Activated CD4-positive, alpha-beta T cell treated with anti-CD3 and anti-CD28 coated beads, Interleukin-2, Interleukin-4, amounts not matched to agents 100 ng/mL and 50 ng/mL, durations not matched to agents 16 hours and 8 hours (primary cell): Measurements from ENCODE around the gene ATP2B3.

Experiments used
- DNase-seq: peaks from one replicate; pipeline ENCODE4 v3.0.0-alpha.2; 2020; ENCODE audit warnings: low spot score

ATP2B3 gene

DNA sequence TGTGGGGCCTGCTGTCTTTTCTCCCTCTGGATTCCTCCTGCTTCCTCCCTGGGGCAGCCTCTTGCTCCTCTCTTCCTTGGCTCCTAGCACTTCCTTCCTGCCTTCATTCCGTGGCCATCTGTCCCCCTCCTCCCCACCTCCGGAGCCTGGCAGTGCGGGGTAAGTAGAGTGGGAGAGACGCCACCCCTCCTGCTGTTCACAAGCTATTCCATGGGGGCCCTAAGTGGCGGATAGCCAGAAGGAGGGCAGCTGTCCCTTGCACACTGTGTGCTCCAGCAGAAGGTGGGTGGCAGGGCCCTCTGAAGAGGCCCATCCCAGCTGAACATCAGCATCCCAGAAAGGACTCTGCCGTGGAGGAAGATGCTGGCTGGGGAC lies 54.1 kb downstream of the ATP2B3 start:
- no peak for DNase-seq

DNA sequence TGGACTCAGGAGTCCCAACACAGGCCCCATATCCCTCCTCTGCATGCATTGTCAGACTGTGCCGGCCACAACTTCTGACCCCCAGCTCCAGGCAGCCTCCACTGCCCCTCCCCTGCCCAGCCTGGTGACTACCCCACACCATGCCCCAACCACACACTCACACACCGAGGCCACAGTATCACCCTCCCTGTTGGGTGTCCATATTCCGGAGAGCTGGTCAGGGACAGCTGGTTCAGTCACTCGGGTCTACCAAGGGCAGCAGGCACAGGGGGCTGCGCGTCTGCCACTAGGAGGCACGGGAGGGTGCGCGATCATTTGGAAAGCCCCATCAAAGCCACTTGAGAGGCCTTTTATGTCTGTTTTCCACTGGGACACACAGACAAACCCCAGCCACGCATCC lies 55.2 kb downstream of the ATP2B3 start:
- no peak for DNase-seq

DNA sequence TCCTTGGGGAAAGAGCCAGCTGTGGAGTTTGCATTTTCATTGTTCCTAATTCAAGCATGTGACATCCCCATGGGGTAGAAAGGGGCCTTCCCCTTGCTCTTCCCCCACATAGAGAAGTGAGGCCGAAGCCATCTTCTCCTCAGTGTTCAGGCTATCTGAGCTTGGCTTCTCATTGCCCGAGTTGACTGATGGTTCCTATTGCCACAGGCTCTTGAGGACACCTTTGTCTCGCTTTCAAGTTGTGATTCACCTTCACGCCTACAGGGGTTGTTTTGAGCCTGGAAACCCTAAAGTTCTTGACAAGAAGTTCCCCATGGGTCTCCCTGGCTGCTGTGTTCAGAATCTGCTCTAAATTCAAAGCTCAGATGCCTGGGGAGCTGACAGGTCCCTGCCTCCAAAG lies 56.5 kb downstream of the ATP2B3 start:
- DNase-seq: no peak

DNA sequence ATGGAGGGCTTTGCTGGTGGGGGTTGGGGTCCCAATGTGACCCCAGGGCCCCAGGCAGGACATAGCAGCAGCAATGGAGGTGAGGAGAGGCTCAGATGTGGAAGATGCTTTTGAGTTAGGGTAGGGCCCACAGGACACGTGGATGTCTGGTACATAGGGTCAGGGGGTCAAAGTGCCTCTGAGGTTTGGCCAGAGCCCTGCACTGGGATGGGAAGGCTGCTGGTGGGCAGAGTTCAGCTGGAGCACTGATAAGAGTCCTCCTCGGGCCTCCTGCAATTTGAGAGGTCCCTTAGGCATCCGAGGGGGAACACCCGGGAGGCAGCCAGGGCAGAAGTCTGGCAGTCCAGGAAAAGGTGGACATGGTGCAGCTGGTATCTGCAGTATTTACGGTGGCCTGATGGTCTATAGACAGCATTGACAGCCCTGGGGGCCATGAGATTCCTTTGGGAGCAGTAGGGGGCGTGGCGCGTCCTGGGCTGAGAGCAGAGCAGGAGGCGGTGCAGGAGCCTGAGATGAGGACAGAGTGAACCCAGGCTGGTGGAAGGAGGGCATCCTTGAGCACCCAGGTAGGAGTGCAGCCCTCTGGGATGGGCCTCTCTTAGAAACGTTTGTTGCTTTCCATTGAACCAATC lies 58.9 kb downstream of the ATP2B3 start:
- no peak for DNase-seq

DNA sequence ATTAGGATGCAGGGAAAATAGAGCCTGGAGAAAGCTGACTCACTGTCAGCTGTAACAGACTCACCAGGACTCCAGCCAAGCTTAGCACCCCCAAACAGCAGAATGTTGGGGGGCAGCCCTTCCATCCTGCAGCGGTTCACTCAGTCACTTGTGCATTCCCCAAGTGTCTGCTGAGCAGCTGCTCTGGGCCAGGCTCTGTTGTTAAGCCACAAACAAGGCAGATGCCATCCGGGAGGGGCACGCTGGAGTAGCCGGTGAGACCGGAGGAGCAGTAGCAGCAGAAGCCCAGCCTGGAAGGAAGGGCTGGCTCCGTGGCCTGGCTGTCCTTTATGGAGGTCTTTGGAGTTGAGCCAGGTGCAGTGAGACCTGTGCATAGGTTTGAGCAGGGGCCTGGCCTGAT lies 59.5 kb downstream of the ATP2B3 start:
- no peak for DNase-seq

DNA sequence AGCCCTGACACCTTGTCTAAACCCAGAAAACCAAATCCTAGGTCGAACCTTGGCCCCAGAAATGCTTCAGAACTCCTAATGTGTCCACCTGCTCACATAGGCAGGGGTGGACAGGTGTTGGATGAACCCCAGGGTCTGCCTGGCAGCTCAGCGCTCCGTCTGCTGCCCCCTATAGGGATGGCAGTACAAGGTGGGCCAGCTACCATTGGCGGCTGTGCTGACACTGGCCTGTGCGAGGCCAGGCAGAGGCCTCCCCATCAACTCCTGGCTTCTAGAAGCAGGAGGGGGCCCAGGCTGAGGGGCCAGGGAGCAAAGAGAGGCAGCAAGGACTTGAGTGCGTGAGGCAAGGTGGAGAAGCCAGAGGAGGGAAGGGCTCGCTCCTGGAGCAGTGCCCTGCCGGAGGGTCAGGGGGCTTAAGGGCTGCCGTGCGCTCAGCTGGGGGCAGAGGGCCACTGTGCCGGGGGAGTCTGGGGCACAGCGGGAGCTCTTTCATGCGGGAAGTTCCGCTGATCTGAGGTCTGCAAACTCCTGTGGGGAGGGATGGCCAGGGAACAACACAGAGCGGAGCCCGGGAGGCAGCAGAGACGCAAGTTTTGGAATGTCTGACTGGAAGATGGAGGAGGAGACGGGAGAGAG lies 60.9 kb downstream of the ATP2B3 start:
- DNase-seq: no peak

DNA sequence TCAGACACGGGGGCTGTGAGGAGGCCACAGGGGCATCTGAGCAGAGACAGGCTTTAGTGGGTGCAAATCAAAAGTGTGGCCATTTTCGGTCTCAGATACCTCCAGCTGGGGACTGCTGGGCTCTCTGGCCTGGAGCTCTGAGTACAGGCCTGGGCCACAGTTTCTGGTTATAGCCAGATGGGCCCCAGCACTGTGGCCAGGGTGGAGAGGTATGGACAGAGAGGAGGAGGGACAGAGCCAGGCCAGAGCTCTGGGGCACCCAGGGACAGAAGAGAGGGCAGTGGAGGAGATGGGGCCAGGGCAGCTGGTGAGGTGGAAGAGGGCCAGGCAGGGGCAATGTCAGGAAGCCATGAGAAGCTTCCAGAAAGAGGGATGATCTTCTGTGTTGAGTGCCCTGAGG lies 61.4 kb downstream of the ATP2B3 start:
- DNase-seq: no peak

DNA sequence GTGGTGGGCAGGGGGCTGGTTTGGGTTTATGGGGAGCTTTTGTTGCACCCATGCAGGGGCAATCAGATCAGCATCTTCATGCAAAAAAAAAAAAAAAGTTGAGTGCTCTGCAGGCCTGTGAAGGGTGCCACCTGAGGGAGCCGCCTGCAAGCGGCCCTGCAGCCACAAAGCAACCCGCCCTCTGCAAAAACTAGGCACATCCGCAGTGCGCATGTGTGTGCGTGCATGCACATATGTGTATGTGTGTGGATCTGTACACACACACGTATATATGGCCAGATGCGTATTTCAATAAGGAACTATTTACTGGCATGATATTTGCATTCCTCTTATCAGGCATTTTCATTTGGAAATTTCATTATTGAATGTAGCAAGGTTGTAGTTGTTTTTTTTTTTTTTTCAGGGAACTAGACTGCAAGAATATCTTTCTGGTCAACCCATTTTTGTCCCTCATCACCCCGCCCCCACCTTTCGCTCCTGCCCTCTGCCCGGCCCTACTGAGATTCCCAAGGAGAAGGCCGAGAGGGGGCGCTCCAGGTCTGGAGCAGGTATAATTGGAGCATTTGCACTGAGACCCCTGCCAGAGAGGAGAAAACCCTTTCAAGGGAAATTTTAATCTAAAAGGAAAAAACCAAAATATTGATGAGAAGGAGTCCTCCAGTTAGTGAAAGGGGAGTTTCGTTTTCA lies 63.4 kb downstream of the ATP2B3 start:
- no peak for DNase-seq

DNA sequence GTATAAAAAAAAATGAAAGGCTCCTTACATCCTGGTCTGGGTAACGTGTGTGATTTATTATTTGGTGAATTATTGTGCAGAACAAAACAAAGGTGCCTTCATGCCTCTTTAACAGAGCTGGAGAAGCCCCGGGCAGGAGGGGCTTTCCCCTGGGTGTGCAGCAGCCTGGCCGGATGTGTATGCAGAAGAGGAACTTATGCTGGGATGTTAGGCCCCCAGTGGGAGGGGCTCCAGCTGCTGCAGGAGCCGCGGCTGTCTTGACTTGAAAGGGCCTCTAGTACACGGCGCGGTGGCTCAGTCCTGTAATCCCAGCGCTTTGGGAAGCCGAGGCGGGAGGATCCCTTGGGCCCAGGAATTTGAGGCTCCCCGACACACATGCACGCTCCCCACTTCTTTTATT lies 65.5 kb downstream of the ATP2B3 start:
- peak; percentile 52 for DNase-seq

DNA sequence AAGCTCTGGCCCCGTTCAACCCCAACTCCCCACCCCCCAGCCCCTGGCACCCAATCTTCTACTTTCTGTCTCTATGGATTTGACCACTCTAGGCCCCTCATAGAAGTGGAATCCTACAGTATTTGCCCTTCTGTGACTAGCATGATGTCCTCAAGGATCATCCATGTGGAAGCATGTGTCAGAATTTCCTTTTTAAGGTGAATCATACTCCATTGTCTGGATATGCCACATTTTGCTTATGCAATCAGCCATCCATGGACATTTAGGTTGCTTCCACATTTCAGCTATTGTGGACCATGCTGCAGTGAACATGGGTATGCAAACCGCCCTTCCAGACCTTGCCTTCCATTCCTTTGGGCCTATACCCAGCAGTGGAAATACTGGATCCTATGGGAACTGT lies 66.0 kb downstream of the ATP2B3 start:
- no peak for DNase-seq

DNA sequence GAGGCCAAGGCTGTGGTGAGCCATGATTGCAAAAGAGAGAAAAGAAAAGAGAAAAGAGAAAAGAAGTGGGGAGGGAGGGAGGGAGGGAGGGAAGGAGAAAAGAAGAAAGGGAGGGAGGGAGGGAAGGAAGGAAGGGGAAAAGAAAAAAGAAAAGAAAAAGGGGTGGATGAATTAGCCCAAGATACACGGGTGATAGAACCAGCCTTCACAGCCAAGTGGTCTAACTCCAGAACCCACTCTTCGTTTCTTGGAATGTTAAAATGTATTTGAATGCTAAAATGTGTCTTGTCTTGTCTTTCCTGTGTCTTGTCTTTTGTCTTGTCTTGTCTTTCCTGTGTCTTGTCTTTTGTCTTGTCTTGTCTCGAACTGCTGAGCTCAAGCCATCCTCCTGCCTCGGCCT lies 68.4 kb downstream of the ATP2B3 start:
- DNase-seq: no peak

DNA sequence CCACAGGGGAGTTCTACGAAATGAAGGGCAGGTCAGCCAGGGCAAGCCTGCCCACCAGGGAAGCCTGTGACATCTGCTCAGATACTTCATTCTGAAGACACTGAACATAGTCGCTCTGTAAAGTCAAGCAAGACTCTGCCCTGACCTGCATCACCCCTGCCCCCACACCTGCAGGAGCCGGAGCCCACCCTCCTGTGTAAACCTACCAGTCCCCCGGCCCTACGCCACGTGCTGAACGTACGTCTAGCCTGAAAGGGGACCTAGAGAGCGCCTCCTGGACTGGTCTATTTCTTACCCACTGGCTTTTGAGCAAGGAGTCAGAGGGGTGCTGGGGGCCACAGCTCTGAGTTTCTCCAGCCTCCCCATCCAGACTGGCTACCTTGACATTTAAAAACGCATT lies 69.9 kb downstream of the ATP2B3 start:
- no peak for DNase-seq

DNA sequence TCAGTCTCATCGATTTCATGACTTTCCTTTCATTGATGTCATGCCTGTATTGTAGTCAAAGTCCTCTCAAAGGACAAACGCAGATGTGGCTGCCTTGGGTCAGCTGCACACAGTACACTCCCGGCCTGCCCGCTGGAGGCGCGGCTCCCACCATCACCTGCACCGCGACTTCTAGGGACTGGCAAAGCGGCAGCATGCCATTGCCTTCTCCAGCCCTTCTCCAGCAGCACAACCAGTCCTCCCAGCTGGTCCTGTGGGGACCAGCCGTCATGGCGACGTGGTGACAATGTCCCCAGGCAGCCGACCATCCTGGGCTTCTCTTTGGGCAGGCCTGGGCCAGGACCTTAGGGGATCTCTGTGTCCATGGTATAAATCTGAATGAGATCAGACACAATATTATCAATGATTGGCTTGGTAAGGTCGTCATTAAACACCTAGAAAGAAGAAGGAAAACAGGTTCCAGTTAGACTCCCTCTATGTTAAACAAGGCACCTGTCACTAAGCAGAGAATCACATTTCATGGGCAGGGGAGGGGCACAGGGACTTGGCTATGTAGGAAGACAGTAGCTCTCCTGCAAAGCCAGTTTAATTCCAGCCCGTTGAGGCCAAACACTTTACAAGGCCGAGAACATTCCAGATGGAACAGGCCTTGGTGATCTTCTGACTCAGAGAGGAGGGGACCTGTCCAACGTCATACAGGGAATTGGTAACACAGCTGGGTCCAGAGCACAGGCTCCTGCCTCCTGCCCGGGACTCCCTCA lies 70.8 kb downstream of the ATP2B3 start:
- DNase-seq: no peak

DNA sequence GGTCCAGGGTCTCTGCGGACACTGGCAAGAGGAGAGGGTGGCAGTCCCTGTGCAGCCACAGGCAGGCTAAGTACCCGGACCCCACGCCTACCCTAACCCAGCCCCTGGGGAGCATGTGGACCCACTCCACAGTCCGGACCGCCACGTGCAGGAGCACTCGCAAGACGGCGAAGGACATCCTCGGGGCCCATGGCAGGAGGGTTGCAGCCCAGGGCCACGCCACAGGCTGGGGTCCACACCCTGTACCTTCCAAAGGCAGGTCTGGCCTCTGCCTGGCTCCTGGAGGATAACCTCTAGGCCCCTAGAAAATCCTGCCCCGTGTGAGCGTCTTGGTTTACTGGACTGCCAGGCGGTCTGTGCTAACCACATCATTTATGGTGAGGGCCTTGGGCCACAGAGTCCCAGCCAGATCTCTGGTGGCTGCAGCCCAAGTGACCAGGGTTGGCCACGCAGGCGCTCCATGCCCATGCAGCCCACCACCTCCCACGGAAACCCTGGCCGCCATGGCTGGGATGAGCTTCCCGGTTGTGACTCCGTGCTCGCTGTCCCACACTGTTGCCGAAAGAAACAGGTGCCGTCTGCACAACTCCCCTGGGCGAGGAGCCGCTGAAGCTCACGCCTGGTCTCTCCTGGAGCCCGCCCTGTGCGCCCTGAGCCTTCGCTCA lies 71.5 kb downstream of the ATP2B3 start:
- DNase-seq: no peak

DNA sequence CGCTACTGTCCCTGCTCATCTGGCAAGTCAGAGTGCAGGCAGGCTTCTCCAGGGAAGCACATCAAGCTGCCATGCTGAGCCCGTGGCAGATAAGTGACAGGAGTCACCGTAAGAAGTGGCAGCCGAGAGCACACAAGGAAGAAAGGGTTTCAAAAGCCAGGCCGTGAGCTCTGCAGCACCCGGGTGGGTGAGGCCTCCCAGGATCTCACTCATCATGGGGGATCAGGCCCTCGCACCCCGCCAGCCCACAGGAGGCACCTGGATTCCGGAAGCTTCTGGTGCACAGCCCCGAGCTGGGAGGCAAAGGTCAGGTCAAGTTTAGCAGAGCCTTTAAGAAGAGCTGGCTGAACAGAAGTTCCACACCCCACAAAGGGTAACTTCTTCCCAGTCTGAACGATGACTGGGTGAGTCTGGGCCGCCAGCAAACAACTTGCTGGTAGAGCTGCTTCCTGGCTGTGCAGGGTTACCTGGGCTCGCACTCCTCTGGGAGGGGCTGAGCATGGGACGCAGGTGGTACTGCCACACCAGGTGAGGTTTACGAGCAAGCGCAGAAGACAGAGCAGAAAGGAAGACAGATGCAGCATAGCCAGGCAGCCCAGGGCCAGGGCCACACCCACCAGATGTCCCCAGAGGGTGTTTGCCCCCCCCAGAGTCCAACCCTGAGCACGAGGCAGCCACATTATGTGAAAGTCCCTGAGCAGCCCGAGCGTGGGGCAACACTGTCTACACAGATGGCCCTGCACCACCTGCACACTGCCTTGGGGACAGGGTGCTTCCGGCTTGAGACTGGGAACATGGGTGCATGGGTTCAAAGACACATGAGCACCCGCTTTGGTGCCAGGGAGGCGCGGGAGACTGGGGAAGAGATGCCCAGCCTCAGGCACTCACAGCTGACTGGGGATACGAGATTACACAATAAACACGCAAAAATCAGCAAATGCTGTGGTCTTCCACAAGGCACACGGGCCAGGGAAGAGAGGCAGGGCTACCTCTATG lies 73.8 kb downstream of the ATP2B3 start:
- DNase-seq: no peak

DNA sequence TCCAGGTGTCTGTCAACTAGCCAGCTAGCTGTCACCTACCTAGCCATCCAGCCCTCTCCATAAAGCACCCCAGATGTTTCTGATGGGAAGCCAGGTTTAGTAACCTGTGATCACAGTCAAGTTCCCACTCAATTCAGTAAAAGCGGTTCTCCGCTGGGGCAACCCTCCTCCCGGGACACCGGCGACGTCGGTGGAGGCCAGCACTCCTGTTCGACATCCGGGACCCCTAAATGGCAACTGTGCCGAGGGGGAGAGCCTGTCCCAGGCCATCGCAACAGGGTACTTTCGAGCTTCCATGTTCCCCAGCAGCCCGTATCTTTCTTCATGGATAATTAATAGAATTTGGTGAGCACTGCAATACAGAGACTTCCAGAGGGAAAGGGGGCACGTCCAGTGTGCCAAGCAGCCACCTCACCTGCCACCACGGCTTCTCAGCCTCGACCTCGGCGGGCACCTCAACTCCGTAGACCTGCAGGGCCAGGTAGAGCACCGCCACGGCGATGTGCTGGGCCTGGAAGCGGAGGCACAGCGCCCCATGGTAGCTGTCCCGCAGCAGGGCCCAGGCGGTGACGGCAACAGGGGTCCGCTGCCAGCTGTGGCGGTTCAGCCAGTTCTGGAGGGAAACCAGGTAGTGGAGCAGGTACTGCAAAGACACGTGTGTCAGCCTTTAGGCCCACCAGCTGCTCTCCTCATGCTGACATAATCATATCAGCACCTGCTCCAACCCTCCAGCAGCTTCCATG lies 74.8 kb downstream of the ATP2B3 start:
- DNase-seq: no peak

DNA sequence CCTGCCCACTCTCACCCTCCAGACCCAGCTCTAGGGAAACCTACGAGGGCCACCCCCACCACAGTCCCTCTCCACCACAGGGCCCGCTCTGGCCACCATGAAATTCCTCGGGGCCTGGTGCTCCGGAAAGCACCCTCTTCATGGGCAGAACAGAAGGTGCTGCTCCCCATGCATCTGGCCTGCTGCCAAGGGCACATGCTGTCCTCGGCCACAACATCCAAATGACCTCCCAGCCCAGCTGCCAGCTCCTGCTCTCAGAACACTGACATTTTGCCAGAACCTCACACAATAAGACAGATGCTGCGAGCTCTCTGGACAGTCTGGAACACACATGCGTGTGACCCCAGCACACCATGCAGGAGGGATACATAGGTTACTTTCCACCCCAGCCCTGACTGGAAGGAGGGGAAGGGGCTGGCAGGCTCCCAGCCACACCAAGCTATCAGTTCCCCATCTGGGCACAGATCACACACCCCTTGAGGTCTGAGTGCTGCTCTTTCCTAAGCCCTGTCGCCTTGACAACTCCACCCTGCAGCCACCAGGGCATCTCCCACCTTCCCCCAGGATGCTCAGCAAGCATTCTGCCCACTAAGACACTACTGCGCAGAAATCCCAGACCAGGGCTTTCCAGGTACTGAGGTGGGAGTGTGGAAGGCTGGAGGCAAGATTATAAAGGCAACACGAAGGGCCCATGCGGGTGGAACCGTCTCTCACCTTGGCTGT lies 75.7 kb downstream of the ATP2B3 start:
- DNase-seq: no peak

DNA sequence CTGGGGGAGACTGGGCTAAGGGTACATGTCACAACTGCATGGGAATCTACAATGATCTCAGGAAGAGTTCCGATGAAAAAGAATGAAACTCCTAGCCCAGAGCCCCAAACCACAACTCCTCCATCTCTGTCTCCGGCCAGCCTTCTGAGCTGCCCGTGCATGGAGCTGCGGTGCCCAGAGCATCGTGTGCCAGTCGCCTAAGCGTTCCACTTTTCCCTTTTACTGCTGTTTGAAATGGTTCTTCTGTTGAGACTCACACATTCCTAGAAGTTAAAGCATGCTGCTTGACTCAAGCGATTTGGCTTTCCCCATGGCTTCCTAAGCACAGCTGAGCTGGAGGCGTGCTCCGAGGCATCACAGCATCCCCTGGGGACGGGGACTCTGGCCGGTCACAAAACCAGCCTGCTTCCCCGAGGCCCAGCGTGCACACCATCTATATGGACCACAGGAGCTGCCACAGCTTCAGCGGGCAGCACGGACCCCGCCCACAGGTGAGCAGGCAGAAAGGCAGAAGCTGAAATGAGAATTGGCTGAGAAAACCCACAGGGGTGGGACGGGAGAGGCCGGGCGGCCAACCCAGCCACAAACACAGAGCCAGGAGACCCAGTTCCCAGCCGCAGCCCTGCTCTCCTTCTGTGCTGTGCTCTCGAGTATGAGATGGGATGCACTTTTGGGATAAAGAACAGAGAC lies 76.5 kb downstream of the ATP2B3 start:
- no peak for DNase-seq

DNA sequence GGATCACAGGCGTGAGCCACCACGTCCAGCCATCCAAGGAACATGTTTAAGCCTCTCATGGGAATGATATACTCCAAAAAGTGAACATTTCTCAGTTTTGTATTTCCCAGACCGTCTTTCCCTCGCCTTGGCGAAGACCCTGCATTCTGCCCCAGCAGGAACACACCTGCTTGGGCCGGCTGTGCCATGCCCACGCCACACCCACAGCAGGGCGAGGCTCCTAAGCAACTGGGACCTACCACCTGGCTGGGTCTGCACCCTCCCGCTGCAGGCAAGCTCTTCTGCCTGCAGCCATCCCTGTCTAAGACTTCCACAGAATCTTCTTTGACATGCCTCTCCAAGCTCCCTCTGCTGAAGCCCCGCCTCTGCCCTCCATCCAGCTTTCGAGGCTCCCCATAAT lies 77.9 kb downstream of the ATP2B3 start:
- DNase-seq: no peak
